Hematopoietic multipotent progenitor cell treated with erythropoietin and hydrocortisone succinate and interleukin-3 and kit ligand, for 15 days (in vitro differentiated cells): ENCODE measurements around the gene PSMD14.
"Not testable (repeated sequence)": the region's sequence is repeated elsewhere in the genome, so short reads cannot be mapped to it uniquely, and the experiment has no call there.

Source experiments
- DNase-seq: peaks from one replicate; pipeline ENCODE4 v3.0.0-alpha.2; 2015; ENCODE audit warnings: low spot score

Gene PSMD14

DNA sequence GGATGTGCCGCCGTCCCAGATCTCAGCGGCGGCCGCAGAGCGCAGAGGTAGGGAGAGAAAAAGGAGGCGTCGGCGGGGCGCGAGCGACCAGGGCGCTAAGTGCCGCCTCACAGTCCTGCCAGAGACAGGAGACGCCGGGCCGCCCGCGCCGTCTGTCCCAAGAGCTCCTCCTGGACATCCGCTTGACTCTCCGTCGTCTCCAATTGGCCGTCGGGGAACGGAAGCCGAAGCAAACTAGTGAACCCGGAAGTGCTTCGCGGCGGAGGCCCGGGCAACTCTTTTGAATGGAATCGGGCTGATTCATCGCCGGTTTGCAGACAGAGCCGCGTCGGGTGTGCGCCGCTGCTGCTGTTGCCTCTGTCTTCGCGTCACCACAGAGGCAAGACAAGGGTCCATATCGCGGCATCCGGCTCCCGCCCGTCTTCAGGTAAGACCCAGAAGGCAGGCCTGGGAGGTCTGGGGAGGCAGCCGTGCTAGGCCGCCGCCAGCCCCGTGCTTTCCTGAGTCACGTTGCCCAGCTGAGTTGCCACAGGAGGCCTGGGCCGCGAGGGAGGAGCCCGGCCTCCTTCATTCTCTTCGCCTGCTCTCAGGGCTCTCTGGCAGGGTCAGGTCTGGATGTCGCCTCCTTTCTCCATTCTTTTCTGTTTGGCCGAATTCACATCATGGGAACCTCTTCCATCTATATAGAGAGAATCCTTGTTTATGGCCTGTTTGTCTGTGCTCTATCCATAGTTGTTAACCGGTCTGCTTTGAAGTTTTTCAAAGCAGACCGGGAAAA lies at the start of gene PSMD14:
Gene PSMD14, plus strand, starts transcription at position 248 of the 778 bp plus-strand sequence. CDS start 10,401 bp downstream, outside the sequence.
- DNase-seq, result peak; percentile 90

DNA sequence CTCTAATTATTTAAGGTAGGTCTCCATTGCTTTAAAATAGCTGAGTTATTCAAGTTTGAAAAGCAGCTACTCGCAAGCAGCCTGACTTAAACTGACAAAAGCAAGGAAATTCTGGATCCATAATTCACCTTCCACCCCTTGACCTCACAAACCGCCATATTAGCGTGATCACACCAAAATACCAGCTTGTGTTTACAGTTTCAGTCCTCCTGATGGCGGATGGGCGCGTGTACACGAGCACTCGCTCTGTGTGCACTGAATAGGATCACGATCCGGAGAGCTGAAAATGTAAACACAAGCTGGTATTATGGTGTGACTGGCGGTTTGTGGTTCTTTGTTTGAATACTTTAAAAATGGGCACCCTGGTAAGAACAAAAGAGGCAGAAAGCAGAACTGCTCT lies 42.4 kb upstream of the PSMD14 start:
- no peak for DNase-seq

DNA sequence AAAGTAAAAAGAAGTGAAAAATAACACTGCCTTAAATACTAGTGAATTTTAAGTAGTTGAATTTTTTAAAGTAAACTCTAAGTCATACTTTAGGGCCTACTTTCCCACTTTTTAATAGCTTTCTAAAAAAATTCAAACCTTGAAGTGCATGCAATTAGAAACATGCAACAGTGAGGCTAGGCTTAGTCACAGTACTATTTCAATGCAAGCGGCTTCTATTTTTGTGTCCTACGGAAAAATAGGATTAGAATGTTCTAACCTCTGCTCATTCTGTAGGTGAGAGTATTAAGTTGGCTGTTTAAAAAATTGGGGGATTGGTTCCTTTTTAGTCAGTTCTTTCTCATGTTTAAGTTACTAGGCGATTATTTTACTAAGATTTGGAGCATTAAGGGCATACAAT lies 39.1 kb upstream of the PSMD14 start:
- no peak for DNase-seq

DNA sequence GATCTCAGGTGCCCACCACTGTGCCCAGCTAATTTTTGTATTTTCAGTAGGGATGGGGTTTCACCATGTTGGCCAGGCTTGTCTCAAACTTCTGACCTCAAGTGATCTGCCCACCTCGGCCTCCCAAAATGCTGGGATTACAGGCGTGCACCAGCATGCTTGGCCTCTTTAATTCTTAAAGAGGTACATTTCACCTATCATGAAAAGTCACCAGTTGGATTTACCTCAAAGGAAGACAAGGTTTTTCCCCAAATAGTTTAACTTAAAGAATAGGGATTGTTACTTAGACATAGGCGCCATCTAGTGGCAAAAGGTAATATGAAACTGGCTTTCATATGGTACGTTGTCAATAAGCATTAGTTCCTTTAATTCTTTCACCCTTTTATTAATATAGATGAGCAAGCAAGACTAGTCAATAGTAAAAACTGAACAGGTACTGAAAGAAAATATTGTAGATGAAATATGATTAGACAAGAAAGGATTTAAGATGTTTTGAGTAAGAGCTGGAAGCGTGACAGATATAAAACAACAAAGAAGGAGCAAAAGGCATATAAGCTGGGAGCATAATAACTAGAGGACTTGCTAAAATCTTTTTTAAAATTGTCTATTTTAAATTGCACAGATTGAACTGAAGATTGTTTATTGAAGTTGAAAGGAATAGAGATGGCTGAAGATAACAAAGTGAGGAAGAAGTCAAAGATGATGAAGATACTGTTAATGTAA lies 35.0 kb upstream of the PSMD14 start:
- DNase-seq, result peak; percentile 76

DNA sequence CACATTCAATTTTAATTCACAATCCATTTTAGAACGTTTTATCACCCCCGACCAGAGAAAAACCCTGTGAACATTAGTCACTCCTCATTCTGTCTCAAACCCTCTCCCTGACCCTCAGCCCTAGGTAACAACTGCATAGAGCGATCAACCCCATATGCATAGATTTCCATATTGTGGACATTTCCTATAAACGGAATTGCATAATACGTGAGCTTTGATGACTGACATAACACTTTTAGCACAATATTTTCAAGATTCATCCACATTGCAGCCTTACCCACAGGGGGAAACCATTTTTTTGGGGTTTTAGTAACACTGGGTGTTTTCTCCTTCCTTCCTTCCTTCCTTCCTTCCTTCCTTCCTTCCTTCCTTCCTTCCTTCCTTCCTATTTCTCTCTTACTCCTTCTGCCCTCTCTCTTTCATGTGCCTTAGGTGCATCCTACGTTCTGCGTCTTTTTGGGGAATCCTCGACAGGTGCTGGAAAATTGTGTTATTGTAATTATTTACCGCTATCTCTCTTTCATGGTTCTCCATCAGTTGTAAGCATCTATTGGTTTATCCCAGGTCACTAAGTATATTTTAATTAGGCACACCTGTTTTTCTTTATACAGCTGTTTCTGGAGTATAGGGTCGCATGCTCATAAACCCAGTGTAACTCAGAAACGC lies 29.5 kb upstream of the PSMD14 start:
- peak; percentile 16 for DNase-seq

DNA sequence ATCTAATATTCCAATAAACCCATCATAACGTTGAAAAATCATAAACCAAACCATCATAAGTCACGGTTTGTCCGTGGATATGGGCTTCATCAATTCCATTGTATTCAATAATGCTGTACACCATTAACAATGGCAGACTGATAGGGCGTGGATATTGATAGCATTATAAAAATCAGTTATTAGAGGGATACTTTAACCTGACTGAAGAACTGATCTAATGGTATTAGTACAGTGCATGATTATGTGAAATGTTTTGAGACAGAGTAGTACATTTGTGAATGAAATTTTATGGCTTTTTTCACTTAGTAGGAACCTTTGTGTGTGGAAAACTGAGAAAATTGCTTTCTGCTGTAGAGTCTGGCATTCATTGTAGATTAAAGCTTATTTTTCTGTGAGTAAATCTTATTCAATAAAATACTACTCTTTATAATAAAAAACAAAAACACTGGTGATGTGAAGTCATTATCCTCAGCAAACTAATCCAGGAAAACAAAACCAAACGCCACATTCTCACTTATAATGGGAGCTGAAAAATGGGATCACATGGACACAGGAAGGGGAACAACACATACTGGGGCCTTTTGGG lies 28.9 kb upstream of the PSMD14 start:
- not testable (repeated sequence) for DNase-seq

DNA sequence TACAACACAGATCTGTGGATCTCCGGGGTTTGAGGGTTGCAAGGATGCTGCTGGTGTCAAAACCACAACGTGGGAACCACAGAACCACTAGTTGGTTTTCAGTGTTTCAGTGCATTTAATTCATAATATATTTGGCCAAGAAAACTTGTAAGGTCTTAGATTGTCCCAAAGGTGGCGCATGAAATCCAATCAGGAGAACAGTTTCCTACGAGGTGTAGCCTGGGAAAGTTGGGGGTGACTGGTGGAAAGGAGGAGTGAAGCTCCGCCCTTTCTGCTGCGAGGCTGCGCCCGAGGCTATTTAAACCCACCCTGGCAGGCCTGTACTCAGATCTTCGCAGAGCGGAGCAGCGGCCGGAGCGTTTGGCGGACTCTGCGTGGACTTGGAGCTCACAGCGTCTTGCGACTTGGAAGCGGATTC lies 27.3 kb upstream of the PSMD14 start:
- DNase-seq, result not testable (repeated sequence)

DNA sequence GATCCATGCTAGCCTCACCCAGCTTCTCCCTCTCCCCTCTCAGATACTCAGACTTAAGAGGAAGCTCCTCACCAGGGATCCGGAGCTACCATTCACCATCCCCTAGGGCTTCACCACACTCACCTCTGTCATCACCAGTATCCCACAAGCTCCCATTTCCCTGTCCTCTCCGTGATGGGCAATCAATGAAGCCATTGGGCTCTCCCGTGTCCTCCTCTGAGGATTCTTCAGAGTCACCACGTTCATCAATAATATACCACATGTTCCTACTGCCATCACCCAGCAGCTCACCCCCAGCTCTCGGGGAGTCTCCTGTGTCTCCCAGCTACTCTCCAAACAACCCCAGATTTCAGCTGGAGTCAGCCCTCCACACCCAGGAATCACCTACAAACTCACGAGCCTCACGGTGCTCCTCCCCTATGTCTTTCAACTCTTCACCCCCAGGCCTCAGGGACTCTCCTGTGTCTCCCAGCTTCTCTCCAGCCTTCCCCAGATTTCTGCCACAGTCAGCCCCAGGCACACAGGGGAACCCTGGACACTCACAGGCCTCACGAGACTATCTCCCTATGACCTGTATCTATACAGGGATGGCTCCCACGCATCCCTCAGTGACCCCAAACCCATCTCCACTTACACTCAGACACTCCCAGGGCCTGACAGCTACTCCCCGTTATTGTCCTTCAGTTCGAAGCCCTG lies 26.5 kb upstream of the PSMD14 start:
- DNase-seq, result not testable (repeated sequence)

DNA sequence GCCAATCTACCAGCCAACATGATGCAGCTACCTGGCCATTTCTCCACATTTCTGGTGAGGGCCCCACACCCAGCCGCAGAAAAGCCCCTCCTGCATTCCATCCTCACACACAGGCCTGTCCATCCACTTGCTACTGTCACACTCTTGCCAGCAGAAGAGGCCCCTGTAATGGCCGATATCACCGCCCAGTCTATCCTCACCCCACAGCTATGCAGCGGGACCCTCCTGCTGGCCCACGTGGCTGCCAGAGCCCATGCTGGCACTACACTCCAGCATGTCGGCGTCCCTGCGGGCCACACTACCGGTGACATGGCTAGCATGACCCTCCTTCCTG lies 25.9 kb upstream of the PSMD14 start:
- DNase-seq, result not testable (repeated sequence)

DNA sequence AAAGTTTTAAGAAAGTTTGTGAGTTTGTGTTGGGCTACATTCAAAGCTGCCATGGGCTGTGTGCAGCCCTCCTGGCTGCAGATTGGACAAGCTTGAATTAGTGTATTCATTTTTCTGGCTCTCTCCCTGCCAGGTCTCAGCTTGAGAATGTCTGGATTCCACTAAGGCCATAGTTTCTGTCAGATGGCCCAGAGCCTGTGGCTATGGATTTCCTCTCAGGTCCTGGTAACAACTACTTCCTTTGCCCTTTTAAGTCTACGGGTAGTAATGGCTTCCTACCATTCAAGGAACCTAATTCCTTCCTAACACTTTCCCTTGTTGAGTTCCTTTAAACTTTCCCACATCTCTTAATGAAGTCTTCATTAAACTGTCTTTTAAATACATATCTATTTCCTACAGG lies 24.3 kb upstream of the PSMD14 start:
- DNase-seq, result no peak

DNA sequence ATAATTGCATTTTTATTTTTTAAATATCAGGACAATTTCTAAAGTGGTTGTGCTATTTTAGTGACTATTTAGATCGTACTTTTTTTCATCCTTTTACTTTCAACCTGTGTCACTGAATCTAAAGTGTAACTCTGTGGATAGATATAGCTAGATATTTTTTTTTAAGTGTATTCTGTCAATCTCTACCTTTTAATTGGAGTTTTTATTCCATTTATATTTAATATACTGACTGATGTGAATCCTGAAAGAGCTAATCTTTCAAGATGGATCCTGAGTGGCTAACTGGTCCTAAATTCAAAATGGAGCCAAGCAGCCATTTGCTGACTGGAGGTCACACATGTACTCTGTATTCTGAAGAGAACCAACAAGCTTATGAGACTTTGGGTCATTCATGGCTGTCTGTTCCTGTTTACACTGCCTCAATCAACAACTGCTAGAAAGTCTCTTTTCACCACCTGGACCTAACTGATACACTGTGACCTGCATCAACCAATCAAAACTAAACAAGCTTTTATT lies 4.6 kb upstream of the PSMD14 start:
- DNase-seq, result no peak

DNA sequence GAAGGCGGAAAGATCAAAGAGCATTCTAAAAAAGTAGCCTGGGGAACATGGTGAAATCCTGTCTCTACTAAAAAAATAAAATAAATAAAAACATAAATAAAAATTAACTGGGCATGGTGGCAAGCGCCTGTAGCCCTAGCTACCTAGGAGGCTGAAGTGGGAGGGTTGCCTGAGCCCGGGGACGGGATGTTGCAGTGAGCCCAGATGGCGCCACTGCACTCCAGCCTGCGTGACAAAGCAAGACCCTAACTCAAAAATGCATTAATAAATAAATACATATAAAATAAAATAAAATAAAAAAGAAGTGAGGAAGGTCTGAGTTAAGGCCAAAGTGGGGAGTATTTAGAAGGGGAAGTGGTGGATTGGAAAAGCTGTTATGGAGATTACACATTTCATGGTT lies 1.3 kb upstream of the PSMD14 start:
- DNase-seq, result no peak

DNA sequence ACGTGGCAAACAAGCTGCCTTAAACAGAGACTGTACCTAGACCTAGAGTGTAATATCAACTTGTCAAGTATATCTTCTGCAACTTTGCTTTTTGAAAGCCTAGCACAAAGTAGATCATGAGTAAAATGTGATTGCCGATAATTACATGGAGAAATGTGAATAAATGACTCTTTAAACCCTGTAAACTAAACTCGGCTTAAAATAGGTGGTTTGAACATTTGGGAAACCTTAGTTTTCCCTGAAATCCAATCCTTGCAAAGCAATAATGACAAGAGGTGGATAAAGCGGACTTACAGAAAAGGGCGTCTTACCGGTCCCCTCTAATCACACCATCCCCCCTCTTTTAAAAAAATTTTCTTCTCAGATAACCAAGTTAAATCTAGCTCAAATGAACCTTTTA lies 549 bp upstream of the PSMD14 start:
- no peak for DNase-seq

DNA sequence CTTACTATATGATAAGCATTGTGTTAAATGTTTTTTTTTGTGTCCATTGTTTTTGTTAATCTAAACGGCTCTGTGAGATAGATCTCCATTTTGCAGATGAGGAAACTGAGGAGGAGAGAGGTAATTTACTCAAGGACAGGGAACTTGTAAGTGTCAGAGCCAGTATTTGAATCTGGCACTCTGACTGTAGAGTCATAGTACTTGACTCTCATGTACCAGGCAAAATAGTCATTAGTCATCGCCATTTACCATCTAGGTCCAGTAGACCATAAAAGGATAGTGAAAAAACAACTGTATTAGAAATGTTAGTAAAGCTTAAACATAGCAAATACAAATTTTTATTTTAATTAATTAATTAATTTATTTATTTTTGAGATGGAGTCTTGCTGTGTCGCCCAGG lies 4.8 kb downstream of the PSMD14 start:
- DNase-seq, result peak; percentile 20

DNA sequence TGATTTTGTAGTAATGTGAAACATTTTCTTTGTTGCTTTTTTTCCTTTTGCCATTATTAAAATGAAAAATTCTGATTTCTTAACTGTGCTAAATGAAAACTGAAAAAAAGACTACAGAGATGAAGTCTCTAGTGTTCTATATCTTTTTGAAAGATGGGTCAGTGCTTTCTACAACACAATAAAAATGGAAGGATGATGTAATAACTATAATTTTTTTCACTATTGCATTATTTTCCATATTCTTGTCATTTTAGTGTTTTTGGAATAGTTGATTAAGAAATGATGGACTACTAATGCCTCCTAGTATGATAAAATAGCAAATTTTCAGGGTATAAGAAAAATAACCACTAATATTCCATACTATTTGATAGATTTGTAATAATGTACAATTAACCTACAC lies 7.2 kb downstream of the PSMD14 start:
- DNase-seq, result no peak

DNA sequence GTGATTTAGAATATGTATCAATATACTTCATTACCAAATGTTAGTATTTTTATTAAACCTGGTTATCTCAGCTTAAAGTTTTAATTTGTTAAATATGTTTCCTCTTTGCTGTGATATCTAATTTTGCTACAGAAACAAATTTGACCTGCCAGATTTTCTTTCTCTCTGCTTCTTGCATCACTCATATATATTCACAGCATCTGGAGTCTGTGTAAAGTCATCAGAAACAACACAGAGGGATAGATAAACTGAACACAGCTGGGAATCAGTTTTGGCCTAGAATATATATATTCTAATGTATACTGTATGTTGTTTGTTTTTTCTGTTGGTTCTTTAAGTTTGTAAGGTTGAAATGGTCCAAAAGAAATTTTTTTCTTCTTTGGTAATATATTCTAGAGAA lies 8.5 kb downstream of the PSMD14 start:
- DNase-seq, result no peak

DNA sequence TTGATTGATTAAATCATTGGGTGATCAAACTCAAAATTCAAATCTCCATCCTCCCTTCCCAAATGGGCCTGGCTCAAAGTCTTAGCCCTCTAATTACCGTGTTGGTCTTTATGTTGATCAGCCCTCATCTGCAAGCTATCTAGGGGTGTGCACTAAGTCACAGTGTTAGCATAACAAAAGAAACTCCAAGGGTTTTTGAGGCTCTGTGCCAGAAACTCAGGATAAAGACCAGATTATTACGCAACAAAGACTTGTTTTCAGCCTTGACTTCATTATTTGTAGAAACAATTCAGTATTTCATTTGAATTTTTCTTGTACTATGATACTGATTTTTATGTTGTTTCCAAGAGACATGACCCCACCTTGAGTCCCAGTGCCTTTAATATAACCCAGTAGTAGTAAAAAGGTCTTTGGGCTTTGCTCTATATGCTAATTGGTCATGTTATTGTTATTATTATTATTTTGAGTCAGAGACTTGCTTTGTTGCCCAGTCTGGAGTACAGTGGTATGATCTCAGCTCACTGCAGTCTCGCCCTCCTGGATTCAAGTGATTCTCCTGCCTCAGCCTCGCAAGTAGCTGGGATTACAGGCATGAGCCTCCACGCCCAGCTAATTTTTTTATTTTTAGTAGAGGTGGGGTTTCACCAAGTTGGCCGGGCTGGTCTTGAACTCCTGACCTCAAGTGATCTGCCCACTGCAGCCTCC lies 13.9 kb downstream of the PSMD14 start:
- no peak for DNase-seq

DNA sequence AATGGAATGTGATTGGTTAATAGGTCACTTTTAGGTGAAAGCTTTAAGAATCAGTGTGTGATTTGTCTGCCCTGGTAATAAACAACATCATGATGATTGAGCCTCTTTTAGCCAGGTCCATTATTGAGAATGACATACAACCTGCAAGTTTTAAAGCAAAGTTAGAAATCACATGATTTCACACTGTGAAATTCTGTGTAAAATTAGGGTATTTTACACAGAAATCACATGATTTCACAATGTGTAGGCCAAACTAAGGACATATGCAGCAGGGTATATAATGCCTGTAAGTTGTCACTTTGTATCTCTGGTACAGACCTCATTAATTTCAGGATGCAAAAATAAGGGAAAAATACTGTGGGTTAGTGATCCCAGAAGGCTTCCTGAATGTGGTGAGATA lies 16.7 kb downstream of the PSMD14 start:
- DNase-seq, result no peak

DNA sequence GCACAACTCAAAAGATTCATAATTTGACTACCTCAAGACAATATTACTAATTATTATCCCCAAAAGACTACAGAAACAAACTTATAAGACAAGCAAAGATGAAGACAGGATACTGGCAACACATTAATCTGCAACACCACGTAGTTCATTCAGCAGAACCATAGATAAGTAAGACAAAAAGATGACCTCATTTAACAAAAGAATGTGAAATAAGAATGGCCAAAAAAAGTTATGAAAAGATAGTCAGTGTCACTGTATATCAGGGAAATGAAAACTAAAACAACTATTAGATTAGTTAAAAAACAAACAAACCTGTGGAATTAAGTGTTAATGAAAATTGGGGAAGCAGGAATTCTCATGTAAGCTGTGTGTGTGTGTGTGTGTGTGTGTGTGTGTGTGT lies 19.4 kb downstream of the PSMD14 start:
- DNase-seq, result no peak

DNA sequence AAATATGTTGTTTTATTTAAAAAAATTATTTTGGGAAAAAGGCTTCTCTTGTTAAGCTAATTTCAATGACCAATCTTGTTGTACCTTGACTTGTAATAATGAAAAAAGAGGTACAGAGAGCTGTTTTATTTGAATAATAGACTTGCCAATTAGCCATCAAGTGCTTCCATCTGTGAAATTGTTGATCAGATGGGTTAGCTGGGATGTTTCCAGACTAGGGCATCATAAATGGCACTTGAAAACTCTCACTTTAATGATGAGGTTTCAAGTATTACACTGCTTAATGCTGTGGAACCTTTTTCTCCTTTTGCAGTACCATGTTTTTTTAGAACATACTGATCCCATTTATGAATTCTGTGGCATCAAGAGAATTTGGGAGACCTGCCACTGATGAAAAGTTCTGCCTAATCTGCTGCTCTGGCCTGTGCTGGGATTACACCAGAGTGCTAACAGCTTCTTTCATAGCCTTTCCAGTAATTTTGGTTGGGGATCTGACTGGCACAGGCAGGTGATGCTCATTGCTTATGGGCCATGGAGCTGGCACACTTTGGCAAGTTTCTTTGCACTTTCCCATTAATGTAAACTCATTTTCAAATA lies 24.2 kb downstream of the PSMD14 start:
- DNase-seq, result no peak

DNA sequence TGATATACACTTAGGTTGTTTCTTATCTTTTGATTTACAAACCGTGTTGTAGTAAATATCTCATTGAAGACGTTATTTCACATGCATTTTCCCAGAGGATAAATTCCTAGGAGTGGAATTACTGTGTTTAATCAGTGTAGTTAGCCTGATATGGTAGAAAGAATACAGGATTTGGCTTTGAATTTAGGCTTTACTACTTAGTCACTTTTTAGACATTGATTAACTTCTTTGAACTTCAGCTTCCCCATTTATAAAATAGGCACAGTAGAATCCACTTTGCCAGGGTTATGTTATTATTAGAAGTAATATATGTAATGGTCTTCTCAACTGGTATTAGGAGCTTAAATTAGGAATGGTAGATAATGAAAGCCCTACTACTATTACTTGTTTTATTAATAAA lies 27.4 kb downstream of the PSMD14 start:
- DNase-seq, result no peak
